PC-3 (cell line): ENCODE data around the gene RDH16.
"Not testable (repeated sequence)": the region's sequence is repeated elsewhere in the genome, so short reads cannot be mapped to it uniquely, and the experiment has no call there.

Source experiments
- CTCF ChIP-seq: fragments of 300-600 bp; sonication (generic); conservative IDR thresholded peaks from 2 replicates; pipeline ENCODE4 v1.5.1; 2017; ENCODE audit warnings: antibody characterized with exemption, low read depth, mild to moderate bottlenecking, low read length
- EZH2 ChIP-seq: fragments of 300-600 bp; sonication (generic); IDR thresholded peaks from one replicate; pipeline ENCODE4 v1.6.1; 2017; ENCODE audit warnings: antibody characterized with exemption, mild to moderate bottlenecking, low read length; ENCODE audit not compliant: unreplicated experiment
- EZH2phosphoT487 ChIP-seq: fragments of 300-600 bp; sonication (generic); IDR thresholded peaks from 2 replicates; pipeline ENCODE4 v1.6.1; 2018; ENCODE audit warnings: mild to moderate bottlenecking, antibody characterized with exemption, low read length, borderline replicate concordance

GRCh38 chr12:56985714-56986113, 28.3 kb upstream of the RDH16 start:
- 0 out of 2 replicates have a peak, but pooled peaks have one; percentile 8 for TF ChIP-seq CTCF
- not testable (repeated sequence) for TF ChIP-seq EZH2, EZH2phosphoT487
